ENCODE results near the gene EFCAB12. TPM values are rescaled to one million over a fixed set of nuclear protein-coding genes. Genes with fewer than 3 reads are reported as not detected.
"Not testable (repeated sequence)": the region's sequence is repeated elsewhere in the genome, so short reads cannot be mapped to it uniquely, and the experiment has no call there.

The EFCAB12 gene
- total RNA-seq, 1 experiment from 2014 or later = not detected

DNA sequence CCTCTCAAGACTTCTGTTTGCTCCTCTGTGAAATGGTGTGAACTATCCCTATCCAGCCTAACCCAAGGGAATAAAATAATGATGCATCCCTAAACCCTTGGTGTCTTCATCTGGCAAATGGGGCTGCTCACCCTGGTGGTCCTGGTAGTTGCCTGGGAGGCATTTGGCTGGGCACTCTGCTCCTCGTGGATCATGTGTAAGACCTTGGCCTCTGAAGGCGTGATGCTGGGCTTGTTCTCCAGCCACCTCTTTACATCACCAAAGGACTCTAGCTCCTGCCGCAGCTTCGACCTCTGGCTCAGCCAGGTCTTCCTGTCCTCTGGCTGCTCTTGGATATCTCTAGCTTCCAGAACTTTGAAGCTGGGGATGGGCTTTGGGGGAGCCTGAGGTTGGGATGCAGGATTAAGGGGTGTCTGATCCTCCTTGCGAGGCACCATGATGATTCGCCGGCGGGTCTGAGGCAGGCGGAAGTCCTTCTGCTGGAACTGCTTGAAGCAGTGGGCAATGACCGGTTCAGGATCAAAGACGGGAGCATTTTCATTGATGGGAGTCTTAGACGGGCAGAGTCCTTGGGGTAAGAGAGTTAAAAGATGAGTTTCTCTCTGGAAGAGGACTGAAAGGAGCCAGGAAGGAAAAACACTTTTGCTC lies 7.1 kb downstream of the EFCAB12 start:
- DNase-seq (ENCODE audit: low read depth) = no peak

DNA sequence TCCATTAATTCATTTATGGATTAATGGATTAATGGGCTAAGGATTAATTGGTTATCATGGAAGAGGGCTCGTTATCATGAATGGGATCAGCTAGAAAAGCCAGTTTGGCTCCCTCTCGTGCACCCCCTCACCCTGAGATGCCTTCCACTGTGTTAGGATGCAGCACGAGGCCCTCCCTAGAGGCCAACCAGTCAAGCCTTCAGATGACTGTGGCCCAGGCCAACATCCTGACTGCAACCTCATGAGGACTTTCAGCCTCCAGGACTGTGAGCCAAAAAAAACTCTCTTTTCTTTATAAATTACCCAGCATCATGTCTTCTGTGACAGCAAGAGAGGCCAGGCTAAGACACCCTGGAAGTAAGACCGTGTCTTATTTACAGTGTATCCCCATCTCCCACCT lies 9.0 kb downstream of the EFCAB12 start:
- DNase-seq (ENCODE audit: low read depth) = no peak

DNA sequence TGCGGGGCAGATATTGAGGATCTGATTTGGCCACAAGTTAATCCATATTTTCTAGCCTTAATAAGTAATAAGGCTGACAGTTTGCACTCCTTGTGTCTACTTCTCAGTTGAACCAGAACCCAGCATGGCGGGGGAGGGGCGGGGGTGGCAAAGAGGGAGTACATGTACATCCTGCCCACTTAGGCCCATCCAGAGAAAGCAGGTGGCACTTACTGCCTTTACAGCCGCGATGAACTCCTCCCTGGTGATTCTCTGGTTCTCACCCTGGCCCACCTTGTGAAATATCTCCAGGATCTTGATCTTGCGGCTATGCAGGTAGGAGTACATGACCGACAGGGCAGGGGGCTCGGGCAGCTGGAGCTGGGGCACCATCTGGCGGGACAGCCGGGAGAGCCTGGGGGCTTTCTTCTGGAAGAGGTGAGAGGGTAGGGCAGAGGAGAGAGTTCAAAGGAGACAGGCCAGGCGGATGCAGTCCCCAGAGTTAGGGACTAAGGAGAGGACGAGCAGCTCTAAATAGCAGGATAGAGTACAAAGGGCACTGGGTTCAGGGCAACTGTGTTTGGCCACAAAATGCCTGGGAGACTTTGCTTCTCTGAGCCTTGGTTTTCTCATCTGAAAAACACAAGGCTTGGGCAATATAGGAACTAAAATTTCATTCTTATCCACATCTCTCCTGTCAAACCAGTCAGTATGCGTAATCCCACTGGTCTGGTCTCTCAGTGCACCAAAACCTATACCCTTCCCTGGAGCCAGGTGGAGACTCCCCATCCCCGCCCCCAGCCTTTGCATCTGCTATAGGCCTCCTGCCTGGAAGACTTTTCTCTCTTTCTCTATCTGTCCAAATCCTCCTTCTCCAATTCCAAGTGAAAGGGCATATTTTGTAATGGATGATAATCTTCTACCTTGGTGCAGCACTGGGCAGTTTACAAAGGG lies 10.1 kb downstream of the EFCAB12 start:
- no peak for DNase-seq (ENCODE audit: low read depth)

DNA sequence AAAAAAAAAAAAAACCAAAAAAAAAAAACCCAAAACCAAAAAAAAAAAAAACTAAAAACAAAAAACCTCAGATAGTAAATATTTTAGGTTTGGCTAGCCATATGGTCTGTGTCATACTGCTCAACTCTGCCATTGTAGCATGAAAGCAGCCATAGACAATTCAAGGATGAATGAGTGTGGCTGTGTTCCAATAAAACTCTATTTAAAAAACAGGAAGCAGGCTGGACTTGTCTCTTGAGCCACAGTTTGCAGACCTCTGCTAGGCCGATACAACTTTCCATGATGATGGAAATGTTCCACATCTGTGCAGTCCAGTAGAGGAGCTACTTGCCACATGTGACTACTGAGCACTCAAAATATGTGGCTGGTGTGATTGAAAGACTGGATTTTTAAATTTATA lies 11.1 kb downstream of the EFCAB12 start:
- DNase-seq (ENCODE audit: low read depth) = peak; percentile 57

- DNase-seq (ENCODE audit: low read depth) = no peak
Measured at GRCh38 chr3:129416415-129416814, 12.0 kb downstream of the EFCAB12 start.

DNA sequence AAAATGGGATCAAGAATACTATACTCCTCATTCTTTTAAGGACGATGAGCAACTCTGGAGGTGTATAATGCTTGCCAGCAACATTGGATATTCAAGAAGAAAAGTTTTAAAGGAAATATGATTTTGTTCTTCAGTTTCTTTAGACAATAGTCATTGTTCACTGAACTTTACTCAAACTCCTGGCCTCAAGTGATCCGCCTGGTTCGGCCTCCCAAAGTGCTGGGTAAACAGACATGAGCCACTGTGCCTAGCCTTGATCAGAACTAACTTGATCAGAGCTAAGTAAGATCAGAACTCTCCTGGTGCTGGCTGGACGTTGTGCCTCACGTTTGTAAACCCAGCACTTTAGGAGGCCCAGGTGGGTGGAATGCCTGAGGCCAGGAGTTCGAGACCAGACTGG lies 12.6 kb downstream of the EFCAB12 start:
- no peak for DNase-seq (ENCODE audit: low read depth)

DNA sequence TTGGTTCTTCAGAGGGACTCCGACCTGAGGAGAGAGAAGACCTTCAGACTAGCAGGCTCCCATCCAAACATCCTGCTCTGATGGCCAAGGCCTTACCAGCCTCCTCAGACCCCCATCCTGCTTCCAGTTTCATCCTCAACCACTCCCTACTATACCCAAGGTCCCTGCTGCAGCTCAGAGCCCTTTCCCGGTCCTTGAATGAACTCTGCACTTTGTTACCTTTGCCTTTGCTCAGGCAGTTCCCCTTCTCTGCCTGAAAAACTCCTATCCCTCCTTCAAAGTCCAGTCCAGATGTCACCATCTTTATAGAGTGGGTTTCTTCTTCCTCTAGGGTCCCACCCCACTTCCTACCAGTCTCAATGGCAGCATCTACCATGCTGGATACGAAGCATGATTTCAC lies 13.1 kb downstream of the EFCAB12 start:
- no peak for DNase-seq (ENCODE audit: low read depth)

- DNase-seq (ENCODE audit: low read depth) = peak; percentile 96
Measured at GRCh38 chr3:129413687-129414506, 14.5 kb downstream of the EFCAB12 start.

- DNase-seq (ENCODE audit: low read depth) = not testable (repeated sequence)
Measured at GRCh38 chr3:129413238-129413637, 15.2 kb downstream of the EFCAB12 start.

GRCh38 chr3:129412542-129413198 lies 15.8 kb downstream of the EFCAB12 start:
- DNase-seq (ENCODE audit: low read depth) = no peak

DNA sequence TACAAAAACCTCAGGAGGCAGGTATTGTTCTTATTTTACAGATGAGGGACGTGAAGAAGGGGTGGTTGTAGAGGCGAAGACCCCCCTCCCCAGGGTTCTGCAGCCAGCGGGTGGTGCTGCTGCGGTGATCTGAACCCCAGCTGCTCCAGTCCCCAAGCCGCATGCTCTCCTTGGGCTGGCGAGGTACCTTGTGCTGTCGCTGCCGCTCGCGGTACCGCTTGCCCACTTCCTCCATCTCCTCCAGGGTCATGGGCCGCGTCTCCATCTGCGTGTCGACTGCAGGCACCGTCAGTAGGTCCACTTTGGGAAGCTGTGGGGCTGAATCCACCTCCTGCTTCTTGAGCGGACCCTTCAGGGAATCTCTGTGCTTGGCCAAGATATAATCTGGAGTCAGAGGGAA lies 17.5 kb downstream of the EFCAB12 start:
- DNase-seq (ENCODE audit: low read depth) = no peak

DNA sequence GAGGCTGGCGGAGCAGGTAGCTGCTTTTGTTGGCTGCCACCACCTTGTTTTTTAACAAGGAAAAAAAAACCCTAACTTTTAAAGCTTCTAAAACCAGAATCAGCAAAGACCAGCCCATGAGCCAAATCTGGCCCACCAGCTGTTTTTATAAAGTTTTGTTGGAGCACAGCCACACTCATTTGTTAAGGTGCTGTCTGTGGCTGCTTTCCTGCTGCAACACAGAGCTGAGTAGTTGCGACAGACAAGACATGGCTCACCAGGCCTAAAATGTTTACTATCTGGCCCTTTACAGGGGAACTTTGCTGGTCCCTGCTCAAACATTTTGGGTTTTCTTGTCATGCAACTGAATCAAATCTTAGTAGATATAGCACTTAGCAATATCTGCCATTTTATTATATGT lies 18.9 kb downstream of the EFCAB12 start:
- no peak for DNase-seq (ENCODE audit: low read depth)

DNA sequence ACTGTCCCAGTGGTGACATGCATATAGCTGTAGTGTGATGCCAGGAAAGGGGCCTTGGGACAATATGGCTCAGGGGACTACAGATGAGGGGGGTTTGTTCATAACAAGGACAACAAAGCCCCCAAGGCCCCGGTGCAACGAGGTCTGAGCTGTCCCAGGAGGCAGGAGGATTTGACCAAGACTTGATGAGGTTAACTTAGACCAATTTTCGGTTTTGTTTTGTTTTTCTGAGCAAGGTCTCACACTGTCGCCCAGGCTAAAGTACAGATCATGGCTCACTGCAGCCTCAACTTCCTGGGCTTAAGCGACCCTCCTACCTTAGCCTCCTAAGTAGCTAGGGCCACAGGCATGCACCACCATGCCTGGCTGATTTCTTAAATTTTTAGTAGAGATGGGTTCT lies 23.8 kb downstream of the EFCAB12 start:
- no peak for DNase-seq (ENCODE audit: low read depth)

DNA sequence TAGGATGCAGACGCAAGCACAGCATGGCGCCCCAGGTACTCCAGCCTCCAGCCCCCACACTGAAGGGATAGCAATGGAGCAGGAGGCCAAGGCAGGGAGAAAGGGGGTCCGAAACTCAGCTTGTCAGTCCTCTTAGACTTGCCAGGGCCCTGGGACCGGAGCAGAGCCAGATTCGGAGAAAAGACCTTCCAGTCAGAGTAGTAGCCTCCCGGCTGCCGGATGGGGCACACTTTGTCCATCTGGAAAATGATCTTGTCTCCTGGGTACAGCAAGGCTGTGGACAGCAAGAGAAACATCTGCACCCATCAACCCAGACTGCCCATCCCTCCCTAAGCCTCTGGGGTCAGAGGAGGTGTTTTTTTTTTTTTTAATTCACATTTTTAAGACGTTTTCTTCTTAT lies 24.3 kb downstream of the EFCAB12 start:
- no peak for DNase-seq (ENCODE audit: low read depth)

GRCh38 chr3:129403450-129403849 lies 25.0 kb downstream of the EFCAB12 start:
- DNase-seq (ENCODE audit: low read depth) = no peak

DNA sequence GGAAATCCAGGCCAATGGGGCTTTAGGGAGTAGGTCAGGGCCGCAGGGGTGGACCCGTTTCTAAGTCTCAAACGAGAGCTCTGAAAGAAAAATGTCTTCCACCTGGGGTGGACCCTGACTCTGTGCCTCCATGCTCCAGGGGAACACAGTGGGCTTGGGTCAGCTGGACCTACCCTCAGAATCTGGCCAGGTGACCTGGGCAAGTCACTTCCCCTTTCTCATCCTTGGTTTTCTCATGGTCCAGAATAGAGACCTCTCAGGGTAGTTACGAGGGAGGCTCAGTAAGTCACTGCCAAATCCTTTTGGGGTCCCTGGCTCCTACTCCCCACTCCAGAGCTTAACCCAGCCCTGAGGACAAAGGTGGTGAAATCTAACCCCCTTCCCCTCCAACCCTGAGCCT lies 25.8 kb downstream of the EFCAB12 start:
- no peak for DNase-seq (ENCODE audit: low read depth)

DNA sequence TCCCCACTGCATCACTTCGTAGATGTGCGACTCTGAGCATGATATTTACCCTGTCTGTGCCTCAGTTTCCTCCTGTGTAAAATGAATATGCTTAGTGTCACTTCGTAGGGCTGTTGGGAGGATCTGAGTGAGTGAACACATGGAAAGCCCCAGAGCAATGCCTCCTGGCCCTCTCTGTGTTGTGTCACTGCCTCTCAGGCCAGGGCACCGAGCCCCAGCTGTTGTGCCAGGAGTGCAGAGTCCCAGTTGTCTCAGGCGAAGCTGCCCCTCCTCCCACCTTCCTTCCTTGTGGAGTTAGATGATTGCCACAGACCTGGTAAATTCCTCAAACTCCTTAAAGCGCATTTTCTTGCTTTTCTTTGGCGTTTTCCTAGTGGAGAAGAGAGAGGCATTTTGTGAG lies 26.2 kb downstream of the EFCAB12 start:
- DNase-seq (ENCODE audit: low read depth) = no peak

DNA sequence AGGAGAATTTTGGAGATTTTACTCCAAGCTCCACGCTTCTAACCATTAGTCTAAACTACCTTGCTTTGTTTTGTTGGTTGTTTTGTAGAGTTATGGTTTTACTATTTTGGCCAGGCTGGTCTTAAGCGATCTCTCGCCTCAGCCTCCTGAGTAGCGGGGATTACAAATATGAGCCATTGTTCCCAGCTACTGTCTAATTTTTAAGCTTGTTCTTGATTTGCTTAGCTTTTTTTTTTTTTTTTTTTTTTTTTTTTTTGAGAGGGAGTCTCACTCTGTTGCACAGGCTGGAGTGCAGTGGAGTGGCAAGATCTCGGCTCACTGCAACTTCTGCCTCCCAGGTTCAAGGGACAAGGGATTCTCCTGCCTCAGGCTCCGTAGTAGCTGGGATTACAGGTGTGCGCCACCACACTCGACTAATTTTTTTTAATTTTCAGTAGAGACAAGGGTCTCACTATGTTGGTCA lies 28.5 kb downstream of the EFCAB12 start:
- peak; percentile 27 for DNase-seq (ENCODE audit: low read depth)

- peak; percentile 97 for DNase-seq (ENCODE audit: low read depth)
Measured at GRCh38 chr3:129399145-129399894, 29.1 kb downstream of the EFCAB12 start.

DNA sequence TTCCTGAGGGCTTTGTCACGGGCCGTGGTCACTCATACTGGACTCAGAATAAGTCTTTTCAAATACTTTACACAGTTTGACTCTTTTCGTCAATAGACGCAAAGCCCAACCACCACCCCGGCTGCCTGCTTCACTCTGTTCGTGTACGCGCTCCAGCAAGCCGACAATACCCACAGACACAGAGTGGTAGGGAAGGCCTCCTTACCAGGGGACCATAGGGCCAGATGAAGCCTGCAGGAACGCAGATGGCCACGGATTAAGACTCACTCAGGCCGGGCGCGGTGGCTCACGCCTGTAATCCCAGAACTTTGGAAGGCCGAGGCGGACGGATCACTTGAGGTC lies 29.7 kb downstream of the EFCAB12 start:
- peak; percentile 35 for DNase-seq (ENCODE audit: low read depth)
